OCI-LY1 (cell line): ENCODE results near the gene CDK9.
"Not testable (repeated sequence)": the region's sequence is repeated elsewhere in the genome, so short reads cannot be mapped to it uniquely, and the experiment has no call there.

Experiments used
- H2AFZ ChIP-seq: fragments of 200-600 bp; sonication (generic), shearing (Covaris generic); 2 replicates; pipeline ENCODE4 v1.6.0; 2014; ENCODE audit warnings: antibody characterized with exemption, mild to moderate bottlenecking, low read length
- H3F3A ChIP-seq: fragments of 200-600 bp; sonication (generic), shearing (Covaris generic); 2 replicates; pipeline ENCODE4 v1.6.0; 2014; ENCODE audit warnings: mild to moderate bottlenecking, antibody characterized with exemption, low read length, moderate library complexity; ENCODE audit not compliant: insufficient read depth
- H3K27ac ChIP-seq: fragments of 200-600 bp; sonication (generic); 2 replicates; pipeline ENCODE4 v1.5.1; 2014; ENCODE audit warnings: low read length, mixed run types, mild to moderate bottlenecking, low read depth; ENCODE audit not compliant: poor library complexity, severe bottlenecking
- H3K27me3 ChIP-seq: fragments of 200-600 bp; sonication (generic); 2 replicates; pipeline ENCODE4 v1.6.0; 2014; ENCODE audit warnings: antibody characterized with exemption, mild to moderate bottlenecking, low read length, moderate library complexity; ENCODE audit not compliant: insufficient read depth
- H3K36me3 ChIP-seq: fragments of 200-600 bp; sonication (generic); 2 replicates; pipeline ENCODE4 v1.6.1; 2014; ENCODE audit warnings: mild to moderate bottlenecking, antibody characterized with exemption, low read length, moderate library complexity, mixed read lengths; ENCODE audit not compliant: insufficient read depth
- H3K4me1 ChIP-seq: fragments of 200-600 bp; sonication (generic); 2 replicates; pipeline ENCODE4 v1.5.1; 2014; ENCODE audit warnings: mild to moderate bottlenecking, low read length, moderate library complexity; ENCODE audit not compliant: insufficient read depth, severe bottlenecking
- H3K4me2 ChIP-seq: fragments of 200-600 bp; sonication (generic), shearing (Covaris generic); 2 replicates; pipeline ENCODE4 v1.6.1; 2014; ENCODE audit warnings: low read length
- H3K4me3 ChIP-seq: fragments of 200-600 bp; sonication (generic); 2 replicates; pipeline ENCODE4 v1.5.1; 2014; ENCODE audit warnings: low read length, low read depth, mild to moderate bottlenecking, mixed read lengths; ENCODE audit not compliant: poor library complexity, severe bottlenecking
- H3K79me2 ChIP-seq: fragments of 200-600 bp; shearing (Covaris generic); 2 replicates; pipeline ENCODE4 v1.6.1; 2016; ENCODE audit warnings: mixed run types, low read length, mixed read lengths; ENCODE audit not compliant: insufficient read depth
- H3K9ac ChIP-seq: fragments of 200-600 bp; sonication (generic), shearing (Covaris generic); 2 replicates; pipeline ENCODE4 v1.6.1; 2014; ENCODE audit warnings: mild to moderate bottlenecking, low read length, mixed read lengths
- H3K9me2 ChIP-seq: fragments of 200-600 bp; sonication (generic), shearing (Covaris generic); 2 replicates; pipeline ENCODE4 v1.6.1; 2014; ENCODE audit warnings: low read depth, mild to moderate bottlenecking, low read length, mixed read lengths
- H3K9me3 ChIP-seq: fragments of 200-600 bp; shearing (Covaris generic); 2 replicates; pipeline ENCODE4 v1.6.1; 2014; ENCODE audit warnings: low read length, mixed read lengths
- H4K20me1 ChIP-seq: fragments of 200-600 bp; sonication (generic), shearing (Covaris generic); 2 replicates; pipeline ENCODE4 v1.6.0; 2016; ENCODE audit warnings: mild to moderate bottlenecking, low read length; ENCODE audit not compliant: insufficient read depth
- CTCF ChIP-seq: fragments of 200-600 bp; sonication (generic), shearing (Covaris generic); IDR thresholded peaks from 2 replicates; pipeline ENCODE4 v1.5.1; 2017; ENCODE audit warnings: mild to moderate bottlenecking, antibody characterized with exemption, low read length, moderate library complexity, mixed read lengths
- EZH2 ChIP-seq: fragments of 200-600 bp; sonication (generic), shearing (Covaris generic); IDR thresholded peaks from 2 replicates; pipeline ENCODE4 v1.8.0; 2017; ENCODE audit warnings: borderline replicate concordance, mixed run types, mild to moderate bottlenecking, antibody characterized with exemption, low read length, moderate library complexity, mixed read lengths

The CDK9 gene

GRCh38 chr9:127832248-127832647 lies 46.4 kb downstream of the CDK9 start:
- Histone ChIP-seq H3K36me3 (no peaks in the 10 kb centered on the region), H3K4me1 (peaks cover 4% of the 10 kb centered on the region), H3K27me3 (peaks cover 5% of the 10 kb centered on the region; the same call in 1 of the 2 replicates), H3K27ac (no peak overlapping the region), H4K20me1 (no peaks in the 10 kb centered on the region), H3K4me3 (no peak overlapping the region), H3K9me2 (no peaks in the 10 kb centered on the region), H3K9me3 (no peaks in the 10 kb centered on the region), H3F3A (no peaks in the 10 kb centered on the region; the same call in 1 of the 2 replicates), H3K79me2 (no peaks in the 10 kb centered on the region), H3K4me2 (no peak overlapping the region), H2AFZ (no peak overlapping the region), H3K9ac (no peak overlapping the region)
- TF ChIP-seq EZH2 = no peak
- no peak for TF ChIP-seq CTCF

- Histone ChIP-seq H3K36me3 (no peaks in the 10 kb centered on the region), H3K9me3 (no peaks in the 10 kb centered on the region), H3K27me3 (peaks cover 8% of the 10 kb centered on the region; the same call in 1 of the 2 replicates), H3K4me2 (no peak overlapping the region), H4K20me1 (no peaks in the 10 kb centered on the region), H3K4me1 (peaks cover 13% of the 10 kb centered on the region), H2AFZ (no peak overlapping the region), H3K9ac (no peak overlapping the region), H3K27ac (no peak overlapping the region), H3K9me2 (no peaks in the 10 kb centered on the region), H3K4me3 (no peak overlapping the region), H3K79me2 (no peaks in the 10 kb centered on the region), H3F3A (no peaks in the 10 kb centered on the region; the same call in 1 of the 2 replicates)
- TF ChIP-seq EZH2 = no peak
- TF ChIP-seq CTCF = no peak
Measured at GRCh38 chr9:127833555-127833954, 47.7 kb downstream of the CDK9 start.

- Histone ChIP-seq H2AFZ (no peak overlapping the region), H3K9me2 (no peaks in the 10 kb centered on the region), H3K4me1 (peaks cover 13% of the 10 kb centered on the region), H3K4me3 (no peak overlapping the region), H3K9ac (no peak overlapping the region), H3K4me2 (no peak overlapping the region), H3K79me2 (no peaks in the 10 kb centered on the region), H3K27ac (no peak overlapping the region), H3K9me3 (no peaks in the 10 kb centered on the region), H3F3A (no peaks in the 10 kb centered on the region; the same call in 1 of the 2 replicates), H4K20me1 (no peaks in the 10 kb centered on the region), H3K27me3 (peaks cover 8% of the 10 kb centered on the region; the same call in 1 of the 2 replicates), H3K36me3 (no peaks in the 10 kb centered on the region)
- TF ChIP-seq CTCF (no peak), EZH2 (no peak)
Measured at GRCh38 chr9:127835991-127836516, 50.2 kb downstream of the CDK9 start.

- not testable (repeated sequence) for H3K9me2 ChIP-seq, H3K27ac ChIP-seq
Measured at GRCh38 chr9:127836561-127836960, 50.7 kb downstream of the CDK9 start.

More at GRCh38 chr9:127836561-127836960, 50.7 kb downstream of the CDK9 start:
- H3K9me3 ChIP-seq, H3K79me2 ChIP-seq, H4K20me1 ChIP-seq, H3K9ac ChIP-seq, H2AFZ ChIP-seq, H3F3A ChIP-seq, H3K4me3 ChIP-seq, H3K4me2 ChIP-seq, H3K36me3 ChIP-seq, H3K27me3 ChIP-seq: not testable (repeated sequence)
- H3K4me1 ChIP-seq = peaks cover 13% of the 10 kb centered on the region
